BE2C (cell line): ENCODE measurements around the gene TOMM7.
A peak's percentile ranks its signal among the peaks of the same experiment; 100 is the strongest.

Source experiments
- DNase-seq: peaks from one replicate; pipeline ENCODE4 v3.0.0-alpha.2; 2020
- H3K27me3 ChIP-seq: fragments of 250-450 bp; sonication (Bioruptor Pico); 2 replicates; pipeline ENCODE4 v1.5.1; 2020; ENCODE audit warnings: mild to moderate bottlenecking
- H3K36me3 ChIP-seq: fragments of 250-450 bp; sonication (Bioruptor Pico); 2 replicates; pipeline ENCODE4 v1.5.1; 2020; ENCODE audit warnings: mild to moderate bottlenecking
- H3K4me1 ChIP-seq: fragments of 250-450 bp; sonication (Bioruptor Pico); 2 replicates; pipeline ENCODE4 v1.5.1; 2020
- H3K4me3 ChIP-seq: 2 replicates; pipeline ENCODE4 v1.5.1; 2011; ENCODE audit warnings: low read depth, low read length
- H3K9me3 ChIP-seq: fragments of 250-450 bp; sonication (Bioruptor Pico); 2 replicates; pipeline ENCODE4 v1.5.1; 2020
- TF ChIP-seq, protein P1 (sequence below): IDR thresholded peaks from 2 replicates; pipeline ENCODE4 v1.5.1; 2012; ENCODE audit warnings: mild to moderate bottlenecking, low read depth, low read length

The TOMM7 gene

GRCh38 chr7:22821702-22822485 is 755 bp downstream of the TOMM7 start:
- DNase-seq: no peak
- Histone ChIP-seq H3K4me1 (no peaks in the 10 kb centered on the region), H3K9me3 (no peaks in the 10 kb centered on the region), H3K4me3 (peak overlapping the region; percentile 95), H3K27me3 (no peaks in the 10 kb centered on the region), H3K36me3 (peaks cover 8% of the 10 kb centered on the region)
- TF ChIP-seq, protein P1, sequence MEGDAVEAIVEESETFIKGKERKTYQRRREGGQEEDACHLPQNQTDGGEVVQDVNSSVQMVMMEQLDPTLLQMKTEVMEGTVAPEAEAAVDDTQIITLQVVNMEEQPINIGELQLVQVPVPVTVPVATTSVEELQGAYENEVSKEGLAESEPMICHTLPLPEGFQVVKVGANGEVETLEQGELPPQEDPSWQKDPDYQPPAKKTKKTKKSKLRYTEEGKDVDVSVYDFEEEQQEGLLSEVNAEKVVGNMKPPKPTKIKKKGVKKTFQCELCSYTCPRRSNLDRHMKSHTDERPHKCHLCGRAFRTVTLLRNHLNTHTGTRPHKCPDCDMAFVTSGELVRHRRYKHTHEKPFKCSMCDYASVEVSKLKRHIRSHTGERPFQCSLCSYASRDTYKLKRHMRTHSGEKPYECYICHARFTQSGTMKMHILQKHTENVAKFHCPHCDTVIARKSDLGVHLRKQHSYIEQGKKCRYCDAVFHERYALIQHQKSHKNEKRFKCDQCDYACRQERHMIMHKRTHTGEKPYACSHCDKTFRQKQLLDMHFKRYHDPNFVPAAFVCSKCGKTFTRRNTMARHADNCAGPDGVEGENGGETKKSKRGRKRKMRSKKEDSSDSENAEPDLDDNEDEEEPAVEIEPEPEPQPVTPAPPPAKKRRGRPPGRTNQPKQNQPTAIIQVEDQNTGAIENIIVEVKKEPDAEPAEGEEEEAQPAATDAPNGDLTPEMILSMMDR: no peak

DNA sequence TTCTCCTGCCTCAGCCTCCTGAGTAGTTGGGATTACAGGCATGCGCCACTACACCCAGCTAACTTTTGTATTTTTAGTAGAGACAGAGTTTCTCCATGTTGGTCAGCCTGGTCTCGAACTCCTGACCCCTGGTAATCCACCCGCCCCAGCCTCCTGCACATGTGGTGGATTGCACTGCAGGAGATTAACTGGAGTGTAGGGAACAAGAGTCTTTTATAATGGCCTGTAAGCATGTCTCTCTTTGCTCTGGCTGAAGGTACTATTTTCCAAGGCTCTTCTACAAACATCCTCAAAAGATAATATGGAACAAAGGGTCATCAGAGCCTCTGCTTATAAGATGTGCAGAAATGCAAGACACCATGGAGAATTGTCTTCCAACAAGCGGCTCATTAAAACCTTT is 3.2 kb downstream of the TOMM7 start:
- TF ChIP-seq, protein P1: no peak
- DNase-seq: no peak
- H3K4me3 ChIP-seq: no peak overlapping the region
- no peaks in the 10 kb centered on the region for H3K27me3 ChIP-seq
- no peaks in the 10 kb centered on the region for H3K9me3 ChIP-seq
- peaks cover 8% of the 10 kb centered on the region for H3K36me3 ChIP-seq
- H3K4me1 ChIP-seq: no peaks in the 10 kb centered on the region

- H3K36me3 ChIP-seq: peaks cover 20% of the 10 kb centered on the region
- H3K9me3 ChIP-seq: no peaks in the 10 kb centered on the region
- H3K4me1 ChIP-seq: no peaks in the 10 kb centered on the region
- H3K4me3 ChIP-seq: no peak overlapping the region
- H3K27me3 ChIP-seq: no peaks in the 10 kb centered on the region
- DNase-seq: no peak
- TF ChIP-seq, protein P1: no peak
Observed at GRCh38 chr7:22814261-22815208, 8.1 kb downstream of the TOMM7 start.

GRCh38 chr7:22812353-22812752 is 10.3 kb downstream of the TOMM7 start:
- Histone ChIP-seq H3K4me1 (no peaks in the 10 kb centered on the region), H3K4me3 (no peak overlapping the region), H3K36me3 (peaks cover 15% of the 10 kb centered on the region), H3K27me3 (no peaks in the 10 kb centered on the region), H3K9me3 (no peaks in the 10 kb centered on the region)
- TF ChIP-seq, protein P1: no peak
- DNase-seq: no peak

- no peaks in the 10 kb centered on the region for H3K4me1 ChIP-seq
- no peak for DNase-seq
- H3K36me3 ChIP-seq: peaks cover 12% of the 10 kb centered on the region
- H3K4me3 ChIP-seq: no peak overlapping the region
- H3K9me3 ChIP-seq: no peaks in the 10 kb centered on the region
- no peaks in the 10 kb centered on the region for H3K27me3 ChIP-seq
- TF ChIP-seq, protein P1: no peak
Observed at GRCh38 chr7:22811746-22812280, 10.8 kb downstream of the TOMM7 start.
